CD4-positive, alpha-beta T cell (primary cell): Measurements from ENCODE around the gene UXS1. TPM values are rescaled to one million over a fixed set of nuclear protein-coding genes. Genes with fewer than 3 reads are reported as not detected.

Experiments
- ATAC-seq: fragments of 200-7000 bp; cut with Tn5 transposase; one replicate; pipeline ENCODE4 v1.10.0; 2022; ENCODE audit warnings: mild to moderate bottlenecking; ENCODE audit not compliant: poor library complexity
- CTCF ChIA-PET: fragments of 350-600 bp; sonication (Branson Sonifier 250); formaldehyde crosslinking; loops from one replicate; lab custom pipeline; 2021; ENCODE audit warnings: antibody characterized with exemption, inconsistent platforms; lab: Charles Lee
- POLR2A ChIA-PET: fragments of 350-600 bp; sonication (Branson Sonifier 250); formaldehyde crosslinking; loops from one replicate; lab custom pipeline; 2021; ENCODE audit warnings: antibody characterized with exemption, inconsistent platforms; lab: Charles Lee
- DNase-seq, 14 experiments: peaks; one replicate each; pipeline ENCODE4 v3.0.0-alpha.2; 2013 to 2020; ENCODE audit warnings: mixed read lengths in 2 of 14
- H3K27ac ChIP-seq, 2 donors: one replicate each; pipeline versions ENCODE4 v1.5.1 to v1.7.0; 2013; ENCODE audit warnings: low read length in 2 of 2, low read depth in 1 of 2, mild to moderate bottlenecking in 1 of 2
- H3K27me3 ChIP-seq, 2 experiments: 1 replicate in 1 of 2; 2 replicates in 1 of 2; pipeline versions ENCODE4 v1.6.1 to v1.7.0; 2013; ENCODE audit warnings: low read length in 2 of 2, control low read depth in 1 of 2, mild to moderate bottlenecking in 1 of 2, moderate library complexity in 1 of 2; ENCODE audit not compliant: insufficient read depth in 2 of 2, control insufficient read depth in 1 of 2
- H3K36me3 ChIP-seq: one replicate; pipeline ENCODE4 v1.6.1; 2013; ENCODE audit warnings: low read length, control low read depth; ENCODE audit not compliant: insufficient read depth
- H3K4me1 ChIP-seq: one replicate; pipeline ENCODE4 v1.6.1; 2013; ENCODE audit warnings: low read length, control low read depth; ENCODE audit not compliant: insufficient read depth
- H3K4me3 ChIP-seq: one replicate; pipeline ENCODE4 v1.5.1; 2013; ENCODE audit warnings: mild to moderate bottlenecking, low read length, moderate library complexity
- H3K9me3 ChIP-seq, 2 experiments: 1 replicate in 1 of 2; 2 replicates in 1 of 2; pipeline versions ENCODE4 v1.6.1 to v1.7.0; 2013; ENCODE audit warnings: low read length in 2 of 2, mild to moderate bottlenecking in 2 of 2, control low read depth in 1 of 2, moderate library complexity in 1 of 2; ENCODE audit not compliant: control insufficient read depth in 1 of 2, insufficient read depth in 1 of 2
- H3K27ac Mint-ChIP-seq: one replicate; pipeline ENCODE4 v1.8.0; 2020; ENCODE audit warnings: mixed read lengths
- H3K27me3 Mint-ChIP-seq: one replicate; pipeline ENCODE4 v1.8.0; 2021; ENCODE audit warnings: mixed read lengths
- H3K36me3 Mint-ChIP-seq: one replicate; pipeline ENCODE4 v1.8.0; 2021; ENCODE audit warnings: low read depth, mixed read lengths
- H3K4me1 Mint-ChIP-seq: one replicate; pipeline ENCODE4 v1.8.0; 2021; ENCODE audit warnings: low read depth, mixed read lengths
- H3K4me3 Mint-ChIP-seq: one replicate; pipeline ENCODE4 v1.8.0; 2020; ENCODE audit warnings: mild to moderate bottlenecking, mixed read lengths
- H3K9me3 Mint-ChIP-seq: one replicate; pipeline ENCODE4 v1.8.0; 2020; ENCODE audit warnings: mixed read lengths
- CTCF ChIP-seq: fragments of 200-600 bp; IDR thresholded peaks from one replicate; pipeline ENCODE4 v1.8.0; 2022; ENCODE audit warnings: antibody characterized with exemption, mild to moderate bottlenecking
- intact Hi-C, 2 experiments: fragments of 100-400 bp; cut with DNase I in 1 of 2; cut with micrococcal nuclease in 1 of 2; formaldehyde crosslinking; loops; one replicate each; pipeline versions ENCODE4 v1.15.1 to v1.9.0; 2023 to 2025; cut with DNase I, micrococcal nuclease
- total RNA-seq, 174 experiments: library from RNA in 2 of 174; stranded (reverse) in 2 of 174; gene quantifications; one replicate each; pipeline ENCODE4 v1.2.3 and lab custom pipeline; 2021 to 2026

The UXS1 gene
- total RNA-seq, 2 experiments from 2014 or later, result 59.3 to 67.1 TPM

DNA sequence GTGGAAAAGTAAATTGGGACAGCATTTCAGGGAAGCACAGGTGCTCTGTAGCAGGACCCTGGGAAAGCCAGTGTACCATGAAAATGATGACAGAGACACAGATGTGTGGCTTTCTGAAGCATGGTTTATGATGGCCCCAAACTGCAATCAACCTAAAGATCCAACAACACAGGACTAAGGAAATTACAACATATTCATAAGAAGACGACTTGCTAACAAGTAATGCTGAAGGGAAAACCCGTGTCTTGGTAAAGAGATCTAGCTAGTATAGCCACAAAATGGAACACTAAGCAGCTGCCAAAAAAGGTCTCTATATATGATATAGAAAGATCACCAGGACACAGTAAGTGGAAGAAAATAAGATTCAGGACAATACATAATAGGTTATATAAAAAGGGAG, 53.2 kb downstream of the UXS1 start:
- ChIA-PET POLR2A (interaction anchor here (1.0 to 5.7 kb wide), 3 partner anchors 12 to 21 kb away, joined by 3 to 69 read pairs (median 4); no protein-coding TSS in a partner anchor), CTCF (interaction anchor here (1.1 kb wide), 1 partner anchor 52 kb away, joined by 3 read pairs; no protein-coding TSS in a partner anchor)
- no peaks in the 10 kb centered on the region for H3K9me3 ChIP-seq
- H3K27ac ChIP-seq, result peak overlapping the region in 1 of 2 donors; percentile 6
- no peak for TF ChIP-seq CTCF
- no peaks in the 10 kb centered on the region for H3K9me3 Mint-ChIP-seq
- no peaks in the 10 kb centered on the region for H3K27me3 Mint-ChIP-seq
- H3K27me3 ChIP-seq, result no peaks in the 10 kb centered on the region
- peaks cover 69% of the 10 kb centered on the region for H3K4me1 Mint-ChIP-seq
- peaks cover 74% of the 10 kb centered on the region for H3K4me1 ChIP-seq
- peak overlapping the region; percentile 32 for H3K4me3 Mint-ChIP-seq
- intact Hi-C loops, result loop anchor here in 1 of 2 experiments (1.0 to 10.0 kb wide), 2 partner anchors 15 to 54 kb away; partner anchors contain the start of gene UXS1
- peaks cover 56% of the 10 kb centered on the region for H3K36me3 Mint-ChIP-seq
- ATAC-seq (no peak), DNase-seq (peak in 2 of 14 experiments; percentile 28 to 29)
- peak overlapping the region; percentile 91 for H3K27ac Mint-ChIP-seq
- peaks cover 35% of the 10 kb centered on the region for H3K36me3 ChIP-seq
- no peak overlapping the region for H3K4me3 ChIP-seq

DNA sequence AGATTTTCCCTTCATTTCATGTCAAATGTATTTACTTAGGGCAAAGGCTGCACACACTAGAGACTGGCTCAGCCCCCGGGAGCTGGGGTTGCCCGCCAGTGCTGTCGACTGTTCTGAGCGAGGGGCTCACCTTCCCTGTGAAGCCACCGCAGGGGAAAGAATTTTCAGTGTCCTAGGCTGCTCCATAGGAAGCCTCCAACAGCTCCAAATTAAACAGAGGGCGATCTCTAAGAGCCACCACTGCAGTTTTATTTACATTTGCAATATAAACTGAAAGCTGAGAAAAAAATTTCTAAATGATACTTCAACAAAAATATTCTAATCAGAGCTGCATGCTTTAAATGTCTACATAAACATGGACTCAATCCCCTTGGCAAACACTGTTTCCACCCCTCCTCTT, 54.0 kb downstream of the UXS1 start:
- no peaks in the 10 kb centered on the region for H3K27me3 ChIP-seq
- intact Hi-C loops, result loop anchor here in 1 of 2 experiments (10.0 kb wide), 1 partner anchor 55 kb away; the partner anchor contains the start of gene UXS1
- no peak for TF ChIP-seq CTCF
- H3K9me3 Mint-ChIP-seq, result no peaks in the 10 kb centered on the region
- no peak overlapping the region for H3K4me3 ChIP-seq
- peaks cover 65% of the 10 kb centered on the region for H3K4me1 Mint-ChIP-seq
- DNase-seq (no peak), ATAC-seq (no peak)
- ChIA-PET CTCF (interaction anchor here (1.8 kb wide), 1 partner anchor 20 kb away, joined by 5 read pairs; no protein-coding TSS in a partner anchor), POLR2A (interaction anchor here (1.6 to 5.7 kb wide), 2 partner anchors 13 to 19 kb away, joined by 4 to 69 read pairs; no protein-coding TSS in a partner anchor)
- peaks cover 69% of the 10 kb centered on the region for H3K4me1 ChIP-seq
- H3K27me3 Mint-ChIP-seq, result no peaks in the 10 kb centered on the region
- H3K27ac Mint-ChIP-seq, result peak overlapping the region; percentile 91
- no peaks in the 10 kb centered on the region for H3K9me3 ChIP-seq
- H3K27ac ChIP-seq, result peak overlapping the region; percentile 4 to 84
- H3K36me3 Mint-ChIP-seq, result peaks cover 51% of the 10 kb centered on the region
- H3K4me3 Mint-ChIP-seq, result peak overlapping the region; percentile 82
- H3K36me3 ChIP-seq, result peaks cover 30% of the 10 kb centered on the region

- ATAC-seq, result peak; percentile 27
- Mint-ChIP-seq H3K4me1 (peaks cover 58% of the 10 kb centered on the region), H3K36me3 (peaks cover 44% of the 10 kb centered on the region), H3K9me3 (no peaks in the 10 kb centered on the region), H3K27me3 (no peaks in the 10 kb centered on the region), H3K4me3 (peak overlapping the region; percentile 82), H3K27ac (peak overlapping the region; percentile 91)
- no peaks in the 10 kb centered on the region for H3K9me3 ChIP-seq
- no peak for TF ChIP-seq CTCF
- intact Hi-C loops, result loop anchor here in 1 of 2 experiments (5.0 kb wide), 1 partner anchor 53 kb away; the partner anchor contains the start of gene UXS1
- peaks cover 25% of the 10 kb centered on the region for H3K36me3 ChIP-seq
- H3K27me3 ChIP-seq, result no peaks in the 10 kb centered on the region
- POLR2A ChIA-PET, result interaction anchor here (0.6 to 5.7 kb wide), 5 partner anchors 9 to 282 kb away, joined by 3 to 69 read pairs (median 4); no protein-coding TSS in a partner anchor
- CTCF ChIA-PET, result interaction anchor here (1.8 kb wide), 1 partner anchor 21 kb away, joined by 5 read pairs; no protein-coding TSS in a partner anchor
- H3K4me1 ChIP-seq, result peaks cover 62% of the 10 kb centered on the region
- DNase-seq, result peak in 3 of 14 experiments; percentile 37 to 46 (median 46)
- H3K27ac ChIP-seq, result peak overlapping the region; percentile 66 to 84
- peak overlapping the region; percentile 43 for H3K4me3 ChIP-seq
These were observed 54.7 kb downstream of the UXS1 start for GRCh38 chr2:106139238-106139935.
